ENCODE measurements around the gene CD59.
"Not testable (repeated sequence)": the region's sequence is repeated elsewhere in the genome, so short reads cannot be mapped to it uniquely, and the experiment has no call there.

The CD59 gene

GRCh38 chr11:33692013-33692504, 44.2 kb downstream of the CD59 start:
- no peak for DNase-seq

- DNase-seq, result no peak
These were observed 45.0 kb downstream of the CD59 start for GRCh38 chr11:33691066-33691864.

- no peak for DNase-seq
These were observed 45.7 kb downstream of the CD59 start for GRCh38 chr11:33690290-33691065.

GRCh38 chr11:33689501-33689900, 46.7 kb downstream of the CD59 start:
- DNase-seq, result no peak

- DNase-seq, result no peak
These were observed 47.1 kb downstream of the CD59 start for GRCh38 chr11:33689085-33689484.

- DNase-seq, result peak; percentile 68
These were observed 48.3 kb downstream of the CD59 start for GRCh38 chr11:33687733-33688479.

- DNase-seq, result no peak
These were observed 51.1 kb downstream of the CD59 start for GRCh38 chr11:33685082-33685481.

GRCh38 chr11:33684003-33684706, 52.1 kb downstream of the CD59 start:
- no peak for DNase-seq

GRCh38 chr11:33682446-33682845, 53.8 kb downstream of the CD59 start:
- no peak for DNase-seq

- no peak for DNase-seq
These were observed 54.2 kb downstream of the CD59 start for GRCh38 chr11:33682019-33682418.

- DNase-seq, result not testable (repeated sequence)
These were observed 57.6 kb downstream of the CD59 start for GRCh38 chr11:33678616-33679015.

- no peak for DNase-seq
These were observed 62.0 kb downstream of the CD59 start for GRCh38 chr11:33674035-33674814.

- no peak for DNase-seq
These were observed 64.0 kb downstream of the CD59 start for GRCh38 chr11:33672273-33672672.

GRCh38 chr11:33670250-33671011, 65.8 kb downstream of the CD59 start:
- no peak for DNase-seq

- no peak for DNase-seq
These were observed 66.5 kb downstream of the CD59 start for GRCh38 chr11:33669598-33670249.

GRCh38 chr11:33668951-33669596, 67.1 kb downstream of the CD59 start:
- DNase-seq, result no peak

GRCh38 chr11:33668468-33668825, 67.8 kb downstream of the CD59 start:
- peak; percentile 70 for DNase-seq

- DNase-seq, result no peak
These were observed 68.3 kb downstream of the CD59 start for GRCh38 chr11:33667819-33668467.

- no peak for DNase-seq
These were observed 70.7 kb downstream of the CD59 start for GRCh38 chr11:33665350-33666106.

All from NCI-H187 treated with DMSO at 0.1 percent for 48 hours (cell line).